A549 (cell line): ENCODE results near the gene ERRFI1. TPM values are rescaled to one million over a fixed set of nuclear protein-coding genes. Genes with fewer than 3 reads are reported as not detected.
A peak's percentile ranks its signal among the peaks of the same experiment; 100 is the strongest.
"Not testable (repeated sequence)": the region's sequence is repeated elsewhere in the genome, so short reads cannot be mapped to it uniquely, and the experiment has no call there.

ENCODE experiments used
- ATAC-seq, 2 experiments: fragments of 200-7000 bp in 1 of 2; fragments of >200 bp in 1 of 2; cut with Nextera tagmentation in 1 of 2; cut with Tn5 transposase in 1 of 2; 3 replicates each; pipeline versions ENCODE4 v1.8.0 to v1.9.1; 2018 to 2020; ENCODE audit warnings: mild to moderate bottlenecking in 1 of 2, moderate library complexity in 1 of 2
- CTCF ChIA-PET: fragments of 300-600 bp; sonication (Branson Sonifier 250); formaldehyde crosslinking; extraction: SDS; loops from one replicate; lab custom pipeline; 2021; ENCODE audit warnings: antibody characterized with exemption, inconsistent platforms; lab: Yijun Ruan, JAX
- POLR2A ChIA-PET: fragments of 350-600 bp; formaldehyde crosslinking; extraction: SDS; loops from one replicate; lab custom pipeline; 2021; ENCODE audit warnings: antibody characterized with exemption, inconsistent platforms; lab: Yijun Ruan, JAX
- DNase-seq, 2 experiments: peaks; one replicate each; pipeline versions ENCODE4 v3.0.0 to v3.0.0-alpha.2; 2011 to 2016; ENCODE audit warnings: low read depth in 1 of 2, low spot score in 1 of 2
- FAIRE-seq: peaks from 2 replicates; lab custom pipeline; 2011; peaks lifted over from hg19 to GRCh38; lab: Jason Lieb, UNC
- H3K27ac ChIP-seq, 2 experiments: fragments of >200 bp; sonication (Bioruptor Twin); formaldehyde crosslinking; 3 replicates each; pipeline ENCODE4 v1.5.1; 2016 to 2017
- H3K4me1 ChIP-seq: fragments of >200 bp; sonication (Bioruptor Twin); formaldehyde crosslinking; 3 replicates; pipeline ENCODE4 v1.6.1; 2016
- H3K4me2 ChIP-seq: fragments of >200 bp; sonication (Bioruptor Twin); formaldehyde crosslinking; 3 replicates; pipeline ENCODE4 v1.6.1; 2016
- H3K4me3 ChIP-seq: fragments of >200 bp; sonication (Bioruptor Twin); formaldehyde crosslinking; 3 replicates; pipeline ENCODE4 v1.5.1; 2016
- H3K9me3 ChIP-seq: fragments of >200 bp; sonication (Bioruptor Twin); formaldehyde crosslinking; 3 replicates; pipeline ENCODE4 v1.6.1; 2016
- CHD2 ChIP-seq: fragments of 150-350 bp; IDR thresholded peaks from 2 replicates; pipeline ENCODE4 v1.6.1; 2014; ENCODE audit warnings: low read length; ENCODE audit not compliant: partially characterized antibody
- CTCF ChIP-seq: fragments of >200 bp; sonication (Bioruptor Twin); formaldehyde crosslinking; IDR thresholded peaks from 3 replicates; pipeline ENCODE4 v1.5.1; 2016
- EHF ChIP-seq: fragments of 250-450 bp; sonication (Bioruptor Pico); IDR thresholded peaks from 2 replicates; pipeline ENCODE4 v1.5.0; 2020; ENCODE audit warnings: mild to moderate bottlenecking
- HOXB13 ChIP-seq: fragments of 250-450 bp; sonication (Bioruptor Pico); IDR thresholded peaks from 2 replicates; pipeline ENCODE4 v1.5.0; 2020; ENCODE audit warnings: low read depth, mild to moderate bottlenecking, moderate library complexity
- HOXB5 ChIP-seq: fragments of 250-450 bp; sonication (Bioruptor Pico); IDR thresholded peaks from 2 replicates; pipeline ENCODE4 v1.5.0; 2020; ENCODE audit warnings: mild to moderate bottlenecking, moderate library complexity
- KDM5A ChIP-seq: fragments of 200-600 bp; sonication (generic); IDR thresholded peaks from 2 replicates; pipeline ENCODE4 v1.6.1; 2016; ENCODE audit warnings: antibody characterized with exemption, mild to moderate bottlenecking
- MAX ChIP-seq: IDR thresholded peaks from 2 replicates; pipeline ENCODE4 v1.6.1; 2012
- MAZ ChIP-seq: fragments of 150-350 bp; IDR thresholded peaks from 2 replicates; pipeline ENCODE4 v1.6.1; 2014; ENCODE audit warnings: antibody characterized with exemption, low read depth, low read length, borderline replicate concordance
- PHF8 ChIP-seq: fragments of 200-600 bp; sonication (generic); IDR thresholded peaks from 2 replicates; pipeline ENCODE4 v1.6.1; 2016; ENCODE audit warnings: low read depth, mild to moderate bottlenecking, antibody characterized with exemption, moderate library complexity, borderline replicate concordance
- RAD21 ChIP-seq, 2 experiments: fragments of >200 bp in 1 of 2; sonication (Bioruptor Twin) in 1 of 2; formaldehyde crosslinking in 1 of 2; IDR thresholded peaks in 1 of 2; conservative IDR thresholded peaks in 1 of 2; 2 replicates in 1 of 2; 3 replicates in 1 of 2; pipeline ENCODE4 v1.6.1; 2012 to 2018; ENCODE audit warnings: inconsistent platforms in 1 of 2
- ZC3H11A ChIP-seq: fragments of 450-650 bp; IDR thresholded peaks from 2 replicates; pipeline ENCODE4 v1.6.1; 2014; ENCODE audit warnings: antibody characterized with exemption, mild to moderate bottlenecking
- WGBS: methylation state at CpG from one replicate; pipeline ENCODE4 v1.1.6; 2017; ENCODE audit errors: missing lambda C conversion rate; 5-methylcytosine and 5-hydroxymethylcytosine counted together
- polyA plus RNA-seq, 4 experiments: library from polyadenylated mRNA; depleted of rRNA in 3 of 4; stranded (reverse); fragments of >200 nt; fragmentation: RNase III in 1 of 4; extraction: RNeasy Plus Mini Kit Qiagen cat#74134 plus additional on column Dnase treatment in 1 of 4; gene quantifications; 2 replicates in 3 of 4; 3 replicates in 1 of 4; pipeline ENCODE4 v1.2.3, GENCODE V29; 2011 to 2017

Gene ERRFI1
- polyA plus RNA-seq, 2 of the 4 experiments (the other 2 are of a cell fraction): 51.0 to 217 TPM

- POLR2A ChIA-PET: no interaction called here
Observed at GRCh38 chr1:8075511-8076051, 49.5 kb upstream of the ERRFI1 start.

GRCh38 chr1:8073112-8073855, 47.2 kb upstream of the ERRFI1 start:
- peak overlapping the region; percentile 88 to 90; a peak in 5 of 6 replicates for H3K27ac ChIP-seq

More at GRCh38 chr1:8075511-8076051, 49.5 kb upstream of the ERRFI1 start:
- peak in 1 of 2 experiments; percentile 72 for DNase-seq
- Histone ChIP-seq H3K9me3 (no peaks in the 10 kb centered on the region), H3K4me3 (no peak overlapping the region), H3K27ac (peak overlapping the region; percentile 88 to 90), H3K4me2 (peak overlapping the region; percentile 60; the same call in 2 of the 3 replicates)
- no peak for FAIRE-seq
- WGBS: 35% methylated on average over 10 of the region's 10 CpGs
- TF ChIP-seq MAZ (no peak), MAX (peak; percentile 32; the same call in 1 of the 2 replicates)
- TF ChIP-seq, all 56 proteins: peak for 1
- CTCF ChIA-PET: interaction anchor here (0.7 to 2.2 kb wide), 8 partner anchors 14 to 239 kb away, joined by 3 to 6 read pairs (median 4); no protein-coding TSS in a partner anchor
- peak in 1 of 2 experiments; percentile 37; a peak in 3 of 6 replicates for ATAC-seq
- peaks cover 72% of the 10 kb centered on the region for H3K4me1 ChIP-seq

GRCh38 chr1:8070381-8070811, 44.3 kb upstream of the ERRFI1 start:
- 4% methylated on average over 10 of the region's 10 CpGs for WGBS
- TF ChIP-seq HOXB5 (CRISPR knock-in tag) (0 out of 2 replicates have a peak, but pooled peaks have one; percentile 28), CTCF (no peak), EHF (CRISPR knock-in tag) (0 out of 2 replicates have a peak, but pooled peaks have one; percentile 27), PHF8 (no peak)
- peak in 1 of 2 experiments; percentile 53 for DNase-seq
- no peak overlapping the region; the same call in 2 of the 3 replicates for H3K4me3 ChIP-seq
- ATAC-seq: peak in 1 of 2 experiments; percentile 69; a peak in 4 of 6 replicates
- H3K4me2 ChIP-seq: peak overlapping the region; percentile 69
- FAIRE-seq: no peak
- peaks cover 41% of the 10 kb centered on the region for H3K4me1 ChIP-seq
- ChIA-PET POLR2A (interaction anchor here (1.0 kb wide), 1 partner anchor 44 kb away, joined by 3 read pairs; the partner anchor contains the start of gene ERRFI1), CTCF (no interaction called here)
- no peaks in the 10 kb centered on the region for H3K9me3 ChIP-seq
- peak overlapping the region; percentile 88 to 90 for H3K27ac ChIP-seq

More at GRCh38 chr1:8073112-8073855, 47.2 kb upstream of the ERRFI1 start:
- H3K4me3 ChIP-seq: no peak overlapping the region
- H3K9me3 ChIP-seq: no peaks in the 10 kb centered on the region
- FAIRE-seq (no peak), DNase-seq (no peak), ATAC-seq (no peak)
- TF ChIP-seq RAD21 (conservative IDR thresholded peaks at IDR 0.05 in 1 of 2, IDR thresholded peaks at IDR 0.05 in 1 of 2) (no peak), CHD2 (no peak), HOXB13 (CRISPR knock-in tag) (no peak), ZC3H11A (no peak), KDM5A (no peak)
- ChIA-PET POLR2A (no interaction called here), CTCF (interaction anchor here (1.1 to 2.0 kb wide), 2 partner anchors 14 to 241 kb away, joined by 3 to 6 read pairs; no protein-coding TSS in a partner anchor)
- peaks cover 69% of the 10 kb centered on the region for H3K4me1 ChIP-seq
- 44% methylated on average over 7 of the region's 7 CpGs for WGBS
- 0 out of 3 replicates have a peak overlapping the region, but pooled peaks have one; percentile 13 for H3K4me2 ChIP-seq

GRCh38 chr1:8069614-8070320, 43.7 kb upstream of the ERRFI1 start:
- DNase-seq, H3K9me3 ChIP-seq, H3K4me3 ChIP-seq, POLR2A ChIA-PET, FAIRE-seq, ATAC-seq, CTCF ChIA-PET: not testable (repeated sequence)
- peak overlapping the region; percentile 69 for H3K4me2 ChIP-seq
- WGBS: 88% methylated on average over 8 of the region's 8 CpGs
- peaks cover 35% of the 10 kb centered on the region for H3K4me1 ChIP-seq
- peak overlapping the region; percentile 88 to 90 for H3K27ac ChIP-seq
